Keratinocyte (primary cell): Measurements from ENCODE around the gene LYPD1. TPM values are rescaled to one million over a fixed set of nuclear protein-coding genes. Genes with fewer than 3 reads are reported as not detected.

Source experiments
- DNase-seq: peaks from one replicate; pipeline ENCODE4 v3.0.0-alpha.2; 2011; ENCODE audit warnings: low read depth, missing footprints, low spot score
- FAIRE-seq: peaks from 2 replicates; lab custom pipeline; 2011; peaks lifted over from hg19 to GRCh38; lab: Jason Lieb, UNC
- H2AFZ ChIP-seq: 2 replicates; pipeline ENCODE4 v1.6.0; 2012; ENCODE audit warnings: low read length, control low read depth, inconsistent platforms; ENCODE audit not compliant: control insufficient read depth
- H3K27ac ChIP-seq: 2 replicates; pipeline ENCODE4 v1.5.1; 2011; ENCODE audit warnings: low read length; ENCODE audit not compliant: control insufficient read depth, insufficient read depth
- H3K27me3 ChIP-seq: 3 replicates; pipeline ENCODE4 v1.6.0; 2011; ENCODE audit warnings: low read length; ENCODE audit not compliant: control insufficient read depth, insufficient read depth; ENCODE audit errors: extremely low read depth
- H3K36me3 ChIP-seq, 2 experiments: 2 replicates in 1 of 2; 3 replicates in 1 of 2; pipeline ENCODE4 v1.5.1; 2011; ENCODE audit warnings: low read length in 2 of 2, mild to moderate bottlenecking in 1 of 2; ENCODE audit not compliant: control insufficient read depth in 2 of 2, insufficient read depth in 2 of 2; ENCODE audit errors: extremely low read depth in 1 of 2
- H3K4me1 ChIP-seq: 3 replicates; pipeline ENCODE4 v1.5.1; 2011; ENCODE audit warnings: low read length; ENCODE audit not compliant: control insufficient read depth, insufficient read depth; ENCODE audit errors: extremely low read depth
- H3K4me2 ChIP-seq: 3 replicates; pipeline ENCODE4 v1.6.0; 2011; ENCODE audit warnings: low read depth, low read length; ENCODE audit not compliant: control insufficient read depth, insufficient read depth; ENCODE audit errors: extremely low read depth
- H3K4me3 ChIP-seq, 3 experiments: fragments of 200-600 bp in 1 of 3; sonication (generic) in 1 of 3; 2 replicates in 2 of 3; 3 replicates in 1 of 3; pipeline ENCODE4 v1.5.1; 2011 to 2016; ENCODE audit warnings: low read length in 3 of 3, mild to moderate bottlenecking in 3 of 3, control low read depth in 2 of 3, inconsistent platforms in 1 of 3, low read depth in 1 of 3, mixed read lengths in 1 of 3, mixed run types in 1 of 3, moderate library complexity in 1 of 3; ENCODE audit not compliant: control insufficient read depth in 2 of 3, insufficient read depth in 2 of 3; ENCODE audit errors: extremely low read depth in 1 of 3
- H3K79me2 ChIP-seq: 2 replicates; pipeline ENCODE4 v1.6.0; 2012; ENCODE audit warnings: low read length; ENCODE audit not compliant: control insufficient read depth, insufficient read depth
- H3K9ac ChIP-seq: 3 replicates; pipeline ENCODE4 v1.6.0; 2011; ENCODE audit warnings: low read length; ENCODE audit not compliant: control insufficient read depth, insufficient read depth; ENCODE audit errors: extremely low read depth
- H3K9me1 ChIP-seq: 3 replicates; pipeline ENCODE4 v1.6.0; 2011; ENCODE audit warnings: low read length; ENCODE audit not compliant: control insufficient read depth, insufficient read depth; ENCODE audit errors: extremely low read depth
- H3K9me3 ChIP-seq: 2 replicates; pipeline ENCODE4 v1.5.1; 2012; ENCODE audit warnings: low read depth, low read length; ENCODE audit not compliant: control insufficient read depth
- H4K20me1 ChIP-seq: 3 replicates; pipeline ENCODE4 v1.6.0; 2011; ENCODE audit warnings: low read length; ENCODE audit not compliant: control insufficient read depth, insufficient read depth; ENCODE audit errors: extremely low read depth
- CTCF ChIP-seq, 3 experiments: IDR thresholded peaks in 1 of 3; conservative IDR thresholded peaks in 1 of 3; optimal IDR thresholded peaks in 1 of 3; 2 replicates in 2 of 3; 3 replicates in 1 of 3; pipeline versions ENCODE3 to v1.5.1; 2011; ENCODE audit warnings: low read length in 3 of 3, mild to moderate bottlenecking in 3 of 3, moderate library complexity in 2 of 3, control low read depth in 1 of 3, inconsistent platforms in 1 of 3; ENCODE audit not compliant: insufficient read depth in 2 of 3; ENCODE audit errors: extremely low read depth in 1 of 3
- EZH2 ChIP-seq: IDR thresholded peaks from one replicate; pipeline ENCODE4 v1.6.1; 2012; ENCODE audit warnings: inconsistent platforms, mild to moderate bottlenecking, low read length, moderate library complexity
- dilution Hi-C: fragments of 300-500 bp; cut with MboI; formaldehyde crosslinking; loops from one replicate; pipeline ENCODE4 v1.7.0; 2020; ENCODE audit warnings: low sequenced_read_pairs; ENCODE audit not compliant: extremely low pct_ligation_motif_present
- polyA plus RNA-seq, 5 experiments: library from polyadenylated mRNA; depleted of rRNA in 3 of 5; stranded (reverse) in 3 of 5; stranded (forward) in 1 of 5; unstranded in 1 of 5; fragments of >200 nt; gene quantifications; 1 replicate in 1 of 5; 2 replicates in 3 of 5; 3 replicates in 1 of 5; pipeline versions ENCODE4 v1.2.1 to v1.2.3, GENCODE V29; 2011 to 2012; ENCODE audit warnings: missing spikeins in 2 of 5, low read depth in 1 of 5, low replicate concordance in 1 of 5

Gene LYPD1
- polyA plus RNA-seq, 1 donor (not counting 4 experiments of a cell fraction or from before 2014, with no cell fraction given), result 0.03 TPM

GRCh38 chr2:132623096-132623839 lies 46.7 kb downstream of the LYPD1 start:
- Histone ChIP-seq H3K79me2 (no peaks in the 10 kb centered on the region), H3K9me3 (no peaks in the 10 kb centered on the region), H3K4me1 (peaks cover 5% of the 10 kb centered on the region), H3K36me3 (no peaks in the 10 kb centered on the region), H3K27me3 (no peaks in the 10 kb centered on the region), H3K9ac (no peak overlapping the region), H4K20me1 (peaks cover 2% of the 10 kb centered on the region), H2AFZ (no peak overlapping the region), H3K9me1 (no peaks in the 10 kb centered on the region), H3K4me3 (no peak overlapping the region), H3K27ac (no peak overlapping the region), H3K4me2 (no peak overlapping the region)
- DNase-seq (no peak), FAIRE-seq (no peak)
- TF ChIP-seq CTCF (optimal IDR thresholded peaks at IDR 0.05 in 1 of 3, IDR thresholded peaks at IDR 0.05 in 1 of 3, conservative IDR thresholded peaks at IDR 0.05 in 1 of 3; ENCODE audit: extremely low read depth in 1 of 3, insufficient read depth in 2 of 3, low read length in 3 of 3) (no peak), EZH2 (no peak)
- dilution Hi-C loops, result no loop called here

- TF ChIP-seq CTCF (optimal IDR thresholded peaks at IDR 0.05 in 1 of 3, IDR thresholded peaks at IDR 0.05 in 1 of 3, conservative IDR thresholded peaks at IDR 0.05 in 1 of 3; ENCODE audit: extremely low read depth in 1 of 3, insufficient read depth in 2 of 3, low read length in 3 of 3) (no peak), EZH2 (no peak)
- no peak for FAIRE-seq
- dilution Hi-C loops, result no loop called here
These were observed 48.7 kb downstream of the LYPD1 start for GRCh38 chr2:132621131-132621875.

More at GRCh38 chr2:132621131-132621875, 48.7 kb downstream of the LYPD1 start:
- no peak overlapping the region for H2AFZ ChIP-seq
- H3K27ac ChIP-seq, result no peak overlapping the region
- H3K9ac ChIP-seq, result no peak overlapping the region
- H3K4me3 ChIP-seq, result no peak overlapping the region
- no peaks in the 10 kb centered on the region for H3K27me3 ChIP-seq
- peaks cover 2% of the 10 kb centered on the region for H4K20me1 ChIP-seq
- H3K36me3 ChIP-seq, result no peaks in the 10 kb centered on the region
- no peaks in the 10 kb centered on the region for H3K9me3 ChIP-seq
- no peaks in the 10 kb centered on the region for H3K9me1 ChIP-seq
- no peaks in the 10 kb centered on the region for H3K79me2 ChIP-seq
- H3K4me2 ChIP-seq, result no peak overlapping the region
- no peak for DNase-seq
- peaks cover 2% of the 10 kb centered on the region for H3K4me1 ChIP-seq
